ENCODE results near the gene PTPMT1. TPM values are rescaled to one million over a fixed set of nuclear protein-coding genes. Genes with fewer than 3 reads are reported as not detected.
"Not testable (repeated sequence)": the region's sequence is repeated elsewhere in the genome, so short reads cannot be mapped to it uniquely, and the experiment has no call there.

PTPMT1 gene
- total RNA-seq, 1 donor from 2014 or later: 60.4 TPM

GRCh38 chr11:47518212-47518964 is 47.0 kb upstream of the PTPMT1 start:
- H3K79me2 ChIP-seq (ENCODE audit: low read depth): peaks cover 100% of the 10 kb centered on the region
- peaks cover 8% of the 10 kb centered on the region for H3K4me1 ChIP-seq
- H3K9me3 ChIP-seq (ENCODE audit: low read depth): no peaks in the 10 kb centered on the region
- TF ChIP-seq EZH2phosphoT487 (IDR thresholded peaks at IDR 0.05) (no peak), EZH2 (IDR thresholded peaks at IDR 0.05) (no peak), CTCF (IDR thresholded peaks at IDR 0.05) (no peak)
- no peaks in the 10 kb centered on the region for H3K36me3 ChIP-seq
- H3K4me3 ChIP-seq: no peak overlapping the region
- H3K9me3 Mint-ChIP-seq: no peaks in the 10 kb centered on the region
- H3K27me3 Mint-ChIP-seq (ENCODE audit: insufficient read depth, low read depth): peaks cover 4% of the 10 kb centered on the region
- no peaks in the 10 kb centered on the region for H3K27me3 ChIP-seq
- H3K4me2 ChIP-seq: no peak overlapping the region
- no peak overlapping the region for H3K9ac ChIP-seq
- peaks cover 4% of the 10 kb centered on the region for H3K36me3 Mint-ChIP-seq
- H3K27ac ChIP-seq: peak overlapping the region; percentile 26
- no peak overlapping the region for H3K4me3 Mint-ChIP-seq
- no peak for DNase-seq (ENCODE audit: low spot score)
- peaks cover 96% of the 10 kb centered on the region for H4K20me1 ChIP-seq (ENCODE audit: low read depth)
- peaks cover 25% of the 10 kb centered on the region for H3K4me1 Mint-ChIP-seq
- no peak overlapping the region for H3K27ac Mint-ChIP-seq
- no peak overlapping the region for H2AFZ ChIP-seq (replicated peaks)
- peaks cover 8% of the 10 kb centered on the region for H3F3A ChIP-seq (ENCODE audit: low read depth)

- Histone ChIP-seq H3K27ac (peak overlapping the region; percentile 3), H3K4me1 (peaks cover 23% of the 10 kb centered on the region), H3K27me3 (no peaks in the 10 kb centered on the region), H3K4me3 (no peak overlapping the region), H3K4me2 (no peak overlapping the region), H3K36me3 (no peaks in the 10 kb centered on the region), H2AFZ (replicated peaks) (no peak overlapping the region), H3F3A (ENCODE audit: low read depth) (peaks cover 12% of the 10 kb centered on the region), H3K9me3 (ENCODE audit: low read depth) (no peaks in the 10 kb centered on the region), H3K79me2 (ENCODE audit: low read depth) (peaks cover 100% of the 10 kb centered on the region), H4K20me1 (ENCODE audit: low read depth) (peaks cover 97% of the 10 kb centered on the region), H3K9ac (no peak overlapping the region)
- no peak for DNase-seq (ENCODE audit: low spot score)
- H3K9me3 Mint-ChIP-seq: no peaks in the 10 kb centered on the region
- peaks cover 38% of the 10 kb centered on the region for H3K4me1 Mint-ChIP-seq
- H3K36me3 Mint-ChIP-seq: peaks cover 3% of the 10 kb centered on the region
- peak overlapping the region; percentile 76 for H3K27ac Mint-ChIP-seq
- peaks cover 4% of the 10 kb centered on the region for H3K27me3 Mint-ChIP-seq (ENCODE audit: insufficient read depth, low read depth)
- H3K4me3 Mint-ChIP-seq: no peak overlapping the region
- TF ChIP-seq EZH2 (IDR thresholded peaks at IDR 0.05) (no peak), EZH2phosphoT487 (IDR thresholded peaks at IDR 0.05) (no peak), CTCF (IDR thresholded peaks at IDR 0.05) (no peak)
Measured at GRCh38 chr11:47523490-47524225, 41.7 kb upstream of the PTPMT1 start.

- Histone ChIP-seq H3K9ac (no peak overlapping the region), H3K36me3 (no peaks in the 10 kb centered on the region), H2AFZ (replicated peaks) (no peak overlapping the region), H3K27ac (peak overlapping the region; percentile 3), H3K79me2 (ENCODE audit: low read depth) (peaks cover 100% of the 10 kb centered on the region), H3K4me1 (peaks cover 23% of the 10 kb centered on the region), H3K4me2 (peak overlapping the region; percentile 28), H3K4me3 (no peak overlapping the region), H3F3A (ENCODE audit: low read depth) (peaks cover 12% of the 10 kb centered on the region), H4K20me1 (ENCODE audit: low read depth) (peaks cover 97% of the 10 kb centered on the region), H3K27me3 (no peaks in the 10 kb centered on the region), H3K9me3 (ENCODE audit: low read depth) (no peaks in the 10 kb centered on the region)
- H3K27me3 Mint-ChIP-seq (ENCODE audit: insufficient read depth, low read depth): no peaks in the 10 kb centered on the region
- peak overlapping the region; percentile 55 for H3K27ac Mint-ChIP-seq
- H3K9me3 Mint-ChIP-seq: no peaks in the 10 kb centered on the region
- H3K36me3 Mint-ChIP-seq: peaks cover 3% of the 10 kb centered on the region
- DNase-seq (ENCODE audit: low spot score): no peak
- TF ChIP-seq CTCF (IDR thresholded peaks at IDR 0.05) (no peak), EZH2 (IDR thresholded peaks at IDR 0.05) (no peak), EZH2phosphoT487 (IDR thresholded peaks at IDR 0.05) (no peak)
- no peak overlapping the region for H3K4me3 Mint-ChIP-seq
- H3K4me1 Mint-ChIP-seq: peaks cover 37% of the 10 kb centered on the region
Measured at GRCh38 chr11:47524291-47524874, 41.0 kb upstream of the PTPMT1 start.

- H3F3A ChIP-seq (ENCODE audit: low read depth): peaks cover 12% of the 10 kb centered on the region
- not testable (repeated sequence) for H3K4me2 ChIP-seq; H3K9me3 Mint-ChIP-seq; H3K9ac ChIP-seq; H3K4me3 ChIP-seq; DNase-seq (ENCODE audit: low spot score); H2AFZ ChIP-seq (replicated peaks); H3K27ac ChIP-seq; H3K36me3 ChIP-seq; H3K9me3 ChIP-seq (ENCODE audit: low read depth); H3K4me3 Mint-ChIP-seq; H3K27me3 ChIP-seq; H3K36me3 Mint-ChIP-seq; H3K27me3 Mint-ChIP-seq (ENCODE audit: insufficient read depth, low read depth)
- H3K79me2 ChIP-seq (ENCODE audit: low read depth): peaks cover 100% of the 10 kb centered on the region
- Mint-ChIP-seq H3K27ac (peak overlapping the region; percentile 78), H3K4me1 (peaks cover 44% of the 10 kb centered on the region)
- peaks cover 23% of the 10 kb centered on the region for H3K4me1 ChIP-seq
- H4K20me1 ChIP-seq (ENCODE audit: low read depth): peaks cover 97% of the 10 kb centered on the region
Measured at GRCh38 chr11:47526032-47526431, 39.4 kb upstream of the PTPMT1 start.

Data from neural progenitor cell (in vitro differentiated cells).